Sigmoid colon (tissue), 4 donors: ENCODE data around the gene ZNF19.

ENCODE experiments used
- EP300 ChIP-seq, 4 donors: sonication (generic); formaldehyde crosslinking; IDR thresholded peaks; one replicate each; pipeline ENCODE4 v1.6.1; 2017; ENCODE audit warnings: antibody characterized with exemption in 4 of 4
- TF ChIP-seq, protein P1 (sequence below), 4 experiments: fragments of 450-650 bp in 3 of 4; fragments of 200-600 bp in 1 of 4; IDR thresholded peaks; one replicate each; pipeline ENCODE4 v1.5.1; 2016 to 2019; ENCODE audit warnings: antibody characterized with exemption in 4 of 4, mild to moderate bottlenecking in 3 of 4, moderate library complexity in 2 of 4

DNA sequence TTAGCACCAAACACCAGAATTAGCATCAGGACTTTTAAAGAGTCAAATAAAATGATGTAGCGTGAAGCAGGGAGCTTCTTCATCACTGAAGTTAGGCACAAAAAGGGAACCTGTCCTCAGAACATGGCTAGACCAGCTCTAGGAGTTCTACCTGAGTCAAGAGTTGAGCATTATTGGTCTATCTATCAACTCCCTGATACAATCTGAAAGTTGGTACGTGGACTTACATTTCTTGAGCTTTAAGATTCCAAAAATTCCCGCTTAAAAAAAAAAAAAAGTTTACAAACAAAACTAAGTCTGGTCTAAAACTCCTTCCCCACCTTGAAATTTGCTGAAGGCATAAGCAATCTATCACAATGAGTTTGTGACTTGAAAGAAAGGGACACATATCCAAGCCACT lies 59.5 kb downstream of the ZNF19 start:
- TF ChIP-seq EP300 (IDR thresholded peaks at IDR 0.05) = no peak
- TF ChIP-seq, protein P1, sequence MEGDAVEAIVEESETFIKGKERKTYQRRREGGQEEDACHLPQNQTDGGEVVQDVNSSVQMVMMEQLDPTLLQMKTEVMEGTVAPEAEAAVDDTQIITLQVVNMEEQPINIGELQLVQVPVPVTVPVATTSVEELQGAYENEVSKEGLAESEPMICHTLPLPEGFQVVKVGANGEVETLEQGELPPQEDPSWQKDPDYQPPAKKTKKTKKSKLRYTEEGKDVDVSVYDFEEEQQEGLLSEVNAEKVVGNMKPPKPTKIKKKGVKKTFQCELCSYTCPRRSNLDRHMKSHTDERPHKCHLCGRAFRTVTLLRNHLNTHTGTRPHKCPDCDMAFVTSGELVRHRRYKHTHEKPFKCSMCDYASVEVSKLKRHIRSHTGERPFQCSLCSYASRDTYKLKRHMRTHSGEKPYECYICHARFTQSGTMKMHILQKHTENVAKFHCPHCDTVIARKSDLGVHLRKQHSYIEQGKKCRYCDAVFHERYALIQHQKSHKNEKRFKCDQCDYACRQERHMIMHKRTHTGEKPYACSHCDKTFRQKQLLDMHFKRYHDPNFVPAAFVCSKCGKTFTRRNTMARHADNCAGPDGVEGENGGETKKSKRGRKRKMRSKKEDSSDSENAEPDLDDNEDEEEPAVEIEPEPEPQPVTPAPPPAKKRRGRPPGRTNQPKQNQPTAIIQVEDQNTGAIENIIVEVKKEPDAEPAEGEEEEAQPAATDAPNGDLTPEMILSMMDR (IDR thresholded peaks at IDR 0.05) = no peak
